Stimulated activated CD8-positive, alpha-beta memory T cell treated with anti-CD3 and anti-CD28 coated beads, Interleukin-15, amount 100 ng/mL, for 1 hour (primary cell): ENCODE results near the gene MRPL14.

Experiments
- DNase-seq: peaks from one replicate; pipeline ENCODE4 v3.0.0-alpha.2; 2020; ENCODE audit warnings: low read depth

The MRPL14 gene

GRCh38 chr6:44064948-44065272 lies 62.3 kb downstream of the MRPL14 start:
- DNase-seq, result no peak

GRCh38 chr6:44064089-44064947 lies 62.9 kb downstream of the MRPL14 start:
- DNase-seq, result no peak

- DNase-seq, result no peak
These were observed 63.6 kb downstream of the MRPL14 start for GRCh38 chr6:44063561-44064059.
